BJ (cell line): ENCODE results near the gene WDPCP. TPM values are rescaled to one million over a fixed set of nuclear protein-coding genes. Genes with fewer than 3 reads are reported as not detected.
"Not testable (repeated sequence)": the region's sequence is repeated elsewhere in the genome, so short reads cannot be mapped to it uniquely, and the experiment has no call there.

Experiments
- CTCF ChIA-PET: fragments of 350-600 bp; formaldehyde crosslinking; extraction: SDS; loops from one replicate; lab custom pipeline; 2021; ENCODE audit warnings: antibody characterized with exemption, inconsistent platforms; lab: Yijun Ruan, JAX
- POLR2A ChIA-PET: fragments of 300-600 bp; sonication (Branson Sonifier 250); formaldehyde crosslinking; extraction: SDS; loops from one replicate; lab custom pipeline; 2021; ENCODE audit warnings: antibody characterized with exemption; lab: Charles Lee
- DNase-seq: peaks from one replicate; pipeline ENCODE4 v3.0.0-alpha.2; 2011; ENCODE audit warnings: low read depth
- H3K27me3 ChIP-seq: 2 replicates; pipeline ENCODE4 v1.6.0; 2011; ENCODE audit warnings: low read length; ENCODE audit not compliant: control insufficient read depth, insufficient read depth
- H3K36me3 ChIP-seq: 2 replicates; pipeline ENCODE4 v1.5.1; 2011; ENCODE audit warnings: low read length; ENCODE audit not compliant: control insufficient read depth, insufficient read depth
- H3K4me3 ChIP-seq: 2 replicates; pipeline ENCODE4 v1.5.1; 2011; ENCODE audit warnings: low read depth, mild to moderate bottlenecking, control low read depth, low read length
- polyA plus RNA-seq: library from polyadenylated mRNA; depleted of rRNA; stranded (reverse); fragments of >200 nt; gene quantifications from 2 replicates; pipeline ENCODE4 v1.2.3, GENCODE V29; 2011
- TF ChIP-seq, protein P1 (sequence below): IDR thresholded peaks from 2 replicates; pipeline ENCODE4 v1.5.1; 2011; ENCODE audit warnings: low read depth, mild to moderate bottlenecking, control low read depth, inconsistent platforms, low read length, moderate library complexity; ENCODE audit not compliant: insufficient read depth

WDPCP gene
- polyA plus RNA-seq, 1 experiment: 4.2 TPM

DNA sequence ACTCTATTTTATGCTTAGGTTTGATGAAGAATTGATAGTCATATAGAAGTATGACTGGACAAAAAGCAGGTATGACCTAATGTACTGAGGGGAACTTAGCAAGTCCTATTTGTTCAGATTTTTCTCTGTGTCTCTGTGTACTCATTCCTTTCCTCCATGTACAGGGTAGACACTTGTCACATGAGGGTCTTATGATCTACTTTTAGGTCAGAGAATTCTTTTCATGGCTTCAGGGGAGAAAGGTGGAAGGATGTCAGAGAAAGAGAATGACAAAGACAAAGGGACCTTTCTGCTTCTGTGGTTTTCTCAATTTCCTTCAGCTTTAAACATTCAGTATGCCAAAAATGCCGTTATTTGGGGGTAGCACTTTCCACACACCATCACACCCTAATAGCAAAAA is 181.6 kb downstream of the WDPCP start:
- TF ChIP-seq, protein P1, sequence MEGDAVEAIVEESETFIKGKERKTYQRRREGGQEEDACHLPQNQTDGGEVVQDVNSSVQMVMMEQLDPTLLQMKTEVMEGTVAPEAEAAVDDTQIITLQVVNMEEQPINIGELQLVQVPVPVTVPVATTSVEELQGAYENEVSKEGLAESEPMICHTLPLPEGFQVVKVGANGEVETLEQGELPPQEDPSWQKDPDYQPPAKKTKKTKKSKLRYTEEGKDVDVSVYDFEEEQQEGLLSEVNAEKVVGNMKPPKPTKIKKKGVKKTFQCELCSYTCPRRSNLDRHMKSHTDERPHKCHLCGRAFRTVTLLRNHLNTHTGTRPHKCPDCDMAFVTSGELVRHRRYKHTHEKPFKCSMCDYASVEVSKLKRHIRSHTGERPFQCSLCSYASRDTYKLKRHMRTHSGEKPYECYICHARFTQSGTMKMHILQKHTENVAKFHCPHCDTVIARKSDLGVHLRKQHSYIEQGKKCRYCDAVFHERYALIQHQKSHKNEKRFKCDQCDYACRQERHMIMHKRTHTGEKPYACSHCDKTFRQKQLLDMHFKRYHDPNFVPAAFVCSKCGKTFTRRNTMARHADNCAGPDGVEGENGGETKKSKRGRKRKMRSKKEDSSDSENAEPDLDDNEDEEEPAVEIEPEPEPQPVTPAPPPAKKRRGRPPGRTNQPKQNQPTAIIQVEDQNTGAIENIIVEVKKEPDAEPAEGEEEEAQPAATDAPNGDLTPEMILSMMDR: no peak
- Histone ChIP-seq H3K4me3 (no peak overlapping the region), H3K36me3 (no peaks in the 10 kb centered on the region), H3K27me3 (no peaks in the 10 kb centered on the region)
- no peak for DNase-seq
- POLR2A ChIA-PET: no interaction called here
- CTCF ChIA-PET: no interaction called here

DNA sequence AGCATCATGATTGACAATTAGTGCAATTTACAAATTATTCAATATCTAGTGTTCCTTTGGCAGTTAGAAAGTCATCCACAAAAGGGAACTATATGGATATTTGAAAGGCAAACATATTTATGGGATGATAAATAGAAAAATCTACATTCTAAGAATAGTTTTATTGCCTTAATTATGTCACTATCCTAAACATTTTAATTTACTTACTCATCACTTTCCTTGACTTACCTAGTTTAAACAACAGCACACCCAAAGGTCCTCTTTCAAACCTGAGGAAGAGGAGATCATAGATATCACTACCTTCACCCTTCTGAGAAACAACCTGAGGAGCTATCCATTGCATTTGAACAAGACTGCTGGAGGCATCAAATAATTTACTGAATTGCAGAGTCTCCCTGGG is 184.5 kb downstream of the WDPCP start:
- ChIA-PET POLR2A (interaction anchor here (0.6 kb wide), 1 partner anchor 195 kb away, joined by 8 read pairs; no protein-coding TSS in a partner anchor), CTCF (no interaction called here)
- no peaks in the 10 kb centered on the region for H3K36me3 ChIP-seq
- H3K27me3 ChIP-seq: no peaks in the 10 kb centered on the region
- TF ChIP-seq, protein P1: no peak
- no peak overlapping the region for H3K4me3 ChIP-seq
- no peak for DNase-seq

GRCh38 chr2:63402889-63403288 is 185.4 kb downstream of the WDPCP start:
- H3K36me3 ChIP-seq, H3K4me3 ChIP-seq, POLR2A ChIA-PET, H3K27me3 ChIP-seq, DNase-seq, CTCF ChIA-PET: not testable (repeated sequence)

- TF ChIP-seq, protein P1: no peak
- DNase-seq: no peak
- ChIA-PET CTCF (no interaction called here), POLR2A (no interaction called here)
- Histone ChIP-seq H3K4me3 (no peak overlapping the region), H3K27me3 (no peaks in the 10 kb centered on the region), H3K36me3 (no peaks in the 10 kb centered on the region)
These were observed 189.1 kb downstream of the WDPCP start for GRCh38 chr2:63399156-63399555.

- DNase-seq: no peak
- CTCF ChIA-PET: interaction anchor here (0.7 kb wide), 1 partner anchor 1110 kb away, joined by 3 read pairs; no protein-coding TSS in a partner anchor
- POLR2A ChIA-PET: no interaction called here
- TF ChIP-seq, protein P1: no peak
- Histone ChIP-seq H3K27me3 (no peaks in the 10 kb centered on the region), H3K36me3 (no peaks in the 10 kb centered on the region), H3K4me3 (no peak overlapping the region)
These were observed 208.8 kb downstream of the WDPCP start for GRCh38 chr2:63379451-63379850.

DNA sequence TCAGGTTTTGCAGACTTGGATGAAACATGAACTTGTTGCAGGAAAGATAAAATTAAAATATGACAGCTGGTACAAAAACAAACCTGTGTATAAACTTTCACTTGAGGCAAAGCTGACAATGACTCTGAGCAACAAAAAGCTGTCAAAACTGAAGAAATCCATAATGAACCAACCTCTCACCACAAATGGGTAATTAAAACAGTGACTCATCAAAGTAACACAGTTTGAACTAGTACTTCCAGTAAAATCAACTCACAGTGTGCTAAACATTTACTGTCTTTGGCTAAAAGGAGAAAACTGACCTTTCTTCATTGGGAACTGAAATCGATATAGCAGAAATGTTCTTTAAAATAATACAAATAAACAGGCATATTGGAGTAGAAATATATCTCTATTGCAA is 209.7 kb downstream of the WDPCP start:
- H3K27me3 ChIP-seq: no peaks in the 10 kb centered on the region
- H3K36me3 ChIP-seq: no peaks in the 10 kb centered on the region
- no peak overlapping the region for H3K4me3 ChIP-seq
- DNase-seq: no peak
- ChIA-PET POLR2A (no interaction called here), CTCF (no interaction called here)
- TF ChIP-seq, protein P1: no peak
